K562 (cell line): ENCODE results near the gene MPRIP.

Experiments used
- BHLHE40 ChIP-seq: IDR thresholded peaks from 2 replicates; pipeline ENCODE4 v1.6.1; 2011; ENCODE audit warnings: low read length, improper control_type of control experiment
- CTCF ChIP-seq, 3 experiments: IDR thresholded peaks in 2 of 3; conservative IDR thresholded peaks in 1 of 3; 2 replicates each; pipeline ENCODE4 v1.5.1; 2011 to 2012; ENCODE audit warnings: low read length in 3 of 3, mild to moderate bottlenecking in 3 of 3, control low read depth in 2 of 3, improper control_type of control experiment in 1 of 3, inconsistent platforms in 1 of 3, low read depth in 1 of 3, mixed read lengths in 1 of 3, moderate library complexity in 1 of 3; ENCODE audit not compliant: insufficient read depth in 2 of 3
- GTF2F1 ChIP-seq: IDR thresholded peaks from 2 replicates; pipeline ENCODE4 v1.6.1; 2011; ENCODE audit warnings: low read depth, low read length, improper control_type of control experiment
- HDAC8 ChIP-seq: fragments of 450-650 bp; IDR thresholded peaks from 2 replicates; pipeline ENCODE4 v1.6.1; 2016; ENCODE audit warnings: mild to moderate bottlenecking, missing genetic modification characterization, moderate library complexity, missing compliant biosample characterization
- MAX ChIP-seq: sonication (generic); formaldehyde crosslinking; IDR thresholded peaks from 2 replicates; pipeline ENCODE4 v1.9.0; 2022; ENCODE audit warnings: mild to moderate bottlenecking, missing genetic modification reagents
- POLR3G ChIP-seq: IDR thresholded peaks from 2 replicates; pipeline ENCODE4 v1.6.1; 2011; ENCODE audit not compliant: insufficient read length, insufficient replicate concordance; ENCODE audit errors: extremely low read depth
- RAD21 ChIP-seq, 2 experiments: fragments of 250-450 bp in 1 of 2; fragments of 450-650 bp in 1 of 2; sonication (Bioruptor Pico) in 1 of 2; formaldehyde crosslinking in 1 of 2; IDR thresholded peaks in 1 of 2; conservative IDR thresholded peaks in 1 of 2; 2 replicates each; pipeline versions ENCODE4 v1.4.0 to v1.8.0; 2020 to 2022; ENCODE audit warnings: mild to moderate bottlenecking in 2 of 2, moderate library complexity in 1 of 2
- RB1 ChIP-seq: fragments of 450-650 bp; IDR thresholded peaks from 2 replicates; pipeline ENCODE4 v1.6.1; 2017; ENCODE audit warnings: low read depth, mild to moderate bottlenecking
- RBM25 ChIP-seq: fragments of 200-400 bp; formaldehyde crosslinking; IDR thresholded peaks from 2 replicates; pipeline ENCODE4 v1.6.1; 2018; ENCODE audit warnings: low read length, low read depth, moderate library complexity; ENCODE audit not compliant: severe bottlenecking
- SPI1 ChIP-seq: IDR thresholded peaks from 2 replicates; pipeline ENCODE4 v1.6.1; 2011; ENCODE audit warnings: low read depth, low read length, control low read depth, borderline replicate concordance
- TOE1 ChIP-seq, 2 experiments: fragments of 450-650 bp in 1 of 2; sonication (generic) in 1 of 2; formaldehyde crosslinking in 1 of 2; IDR thresholded peaks; 2 replicates each; pipeline versions ENCODE4 v1.7.1 to v1.8.0; 2016 to 2022; ENCODE audit warnings: borderline replicate concordance in 2 of 2, mild to moderate bottlenecking in 2 of 2, antibody characterized with exemption in 1 of 2, inconsistent platforms in 1 of 2, low read depth in 1 of 2, missing genetic modification reagents in 1 of 2, moderate library complexity in 1 of 2
- ZBTB11 ChIP-seq, 3 experiments: fragments of 200-800 bp in 1 of 3; fragments of 250-450 bp in 1 of 3; fragments of 450-650 bp in 1 of 3; sonication (Bioruptor Pico) in 1 of 3; sonication (Bioruptor generic) in 1 of 3; formaldehyde crosslinking in 1 of 3; IDR thresholded peaks; 2 replicates each; pipeline versions ENCODE4 v1.6.1 to v1.8.0; 2016 to 2022; ENCODE audit warnings: mild to moderate bottlenecking in 2 of 3, missing genetic modification characterization in 2 of 3, missing compliant biosample characterization in 1 of 3, moderate library complexity in 1 of 3
- ZFP1 ChIP-seq: fragments of 450-650 bp; formaldehyde crosslinking; IDR thresholded peaks from 2 replicates; pipeline ENCODE4 v1.4.0; 2020; ENCODE audit warnings: mild to moderate bottlenecking, mixed read lengths
- ZZZ3 ChIP-seq: fragments of 450-650 bp; IDR thresholded peaks from 2 replicates; pipeline ENCODE4 v1.6.1; 2016; ENCODE audit warnings: antibody characterized with exemption, mild to moderate bottlenecking, moderate library complexity

GRCh38 chr17:17132746-17133145, 90.5 kb downstream of the MPRIP start:
- TF ChIP-seq ZFP1 (CRISPR knock-in tag) (no peak), RAD21 (CRISPR knock-in tag; conservative IDR thresholded peaks at IDR 0.05 in 1 of 2, IDR thresholded peaks at IDR 0.05 in 1 of 2) (no peak), ZBTB11 (CRISPR knock-in tag; IDR thresholded peaks at IDR 0.05) (no peak), RB1 (no peak), ZZZ3 (no peak), TOE1 (IDR thresholded peaks at IDR 0.05; ENCODE audit: borderline replicate concordance) (no peak), TOE1 (CRISPR knock-in tag; IDR thresholded peaks at IDR 0.05; ENCODE audit: borderline replicate concordance, low read depth) (no peak), POLR3G (no peak), MAX (CRISPR knock-in tag) (no peak), GTF2F1 (no peak), BHLHE40 (no peak), HDAC8 (no peak), CTCF (IDR thresholded peaks at IDR 0.05 in 2 of 3, conservative IDR thresholded peaks at IDR 0.05 in 1 of 3; ENCODE audit: insufficient read depth in 2 of 3, low read depth in 1 of 3, low read length in 3 of 3) (no peak), SPI1 (no peak), RBM25 (no peak)
